Activated T-cell treated with anti-CD3 and anti-CD28 coated beads, Interleukin-2, amount 50 U/mL, for 24 hours (primary cell): ENCODE results near the gene RNU4-1.
"Not testable (repeated sequence)": the region's sequence is repeated elsewhere in the genome, so short reads cannot be mapped to it uniquely, and the experiment has no call there.

Source experiments
- DNase-seq: peaks from one replicate; pipeline ENCODE4 v3.0.0-alpha.2; 2020
- H3K27ac Mint-ChIP-seq: 2 replicates; pipeline ENCODE4 v1.8.0; 2020; ENCODE audit warnings: mild to moderate bottlenecking, mixed read lengths
- H3K27me3 Mint-ChIP-seq: 2 replicates; pipeline ENCODE4 v1.8.0; 2020; ENCODE audit warnings: mixed read lengths
- H3K36me3 Mint-ChIP-seq: 2 replicates; pipeline ENCODE4 v1.8.0; 2020; ENCODE audit warnings: low read depth, mixed read lengths
- H3K4me1 Mint-ChIP-seq: 2 replicates; pipeline ENCODE4 v1.8.0; 2020; ENCODE audit warnings: low read depth, mixed read lengths
- H3K4me3 Mint-ChIP-seq: 2 replicates; pipeline ENCODE4 v1.8.0; 2020; ENCODE audit warnings: mild to moderate bottlenecking, moderate library complexity, mixed read lengths
- H3K9me3 Mint-ChIP-seq: 2 replicates; pipeline ENCODE4 v1.8.0; 2020; ENCODE audit warnings: mixed read lengths

RNU4-1 gene

DNA sequence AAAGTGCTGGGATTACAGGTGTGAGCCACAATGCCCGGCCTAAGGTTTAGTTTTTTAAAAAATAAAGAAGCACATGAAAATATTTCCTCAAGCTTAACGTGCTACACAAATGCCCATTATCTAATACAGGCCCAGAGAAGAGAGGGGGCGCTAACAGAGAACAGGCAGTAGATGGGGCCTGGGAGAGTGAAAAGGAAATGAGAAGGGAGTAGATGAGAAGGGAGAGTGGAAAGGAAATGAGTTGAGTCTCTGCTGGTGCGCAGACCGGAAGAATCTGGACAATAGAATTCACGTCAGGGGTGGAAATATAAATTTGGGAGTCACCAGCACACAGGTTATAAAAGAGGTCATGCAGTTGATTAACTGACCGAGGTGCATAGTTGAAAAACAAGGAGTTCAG lies 38.2 kb downstream of the RNU4-1 start:
- no peaks in the 10 kb centered on the region for H3K9me3 Mint-ChIP-seq
- peaks cover 20% of the 10 kb centered on the region for H3K36me3 Mint-ChIP-seq
- no peak for DNase-seq
- no peaks in the 10 kb centered on the region for H3K27me3 Mint-ChIP-seq
- H3K4me1 Mint-ChIP-seq = peaks cover 82% of the 10 kb centered on the region
- H3K27ac Mint-ChIP-seq = peak overlapping the region; percentile 56
- H3K4me3 Mint-ChIP-seq = no peak overlapping the region

DNA sequence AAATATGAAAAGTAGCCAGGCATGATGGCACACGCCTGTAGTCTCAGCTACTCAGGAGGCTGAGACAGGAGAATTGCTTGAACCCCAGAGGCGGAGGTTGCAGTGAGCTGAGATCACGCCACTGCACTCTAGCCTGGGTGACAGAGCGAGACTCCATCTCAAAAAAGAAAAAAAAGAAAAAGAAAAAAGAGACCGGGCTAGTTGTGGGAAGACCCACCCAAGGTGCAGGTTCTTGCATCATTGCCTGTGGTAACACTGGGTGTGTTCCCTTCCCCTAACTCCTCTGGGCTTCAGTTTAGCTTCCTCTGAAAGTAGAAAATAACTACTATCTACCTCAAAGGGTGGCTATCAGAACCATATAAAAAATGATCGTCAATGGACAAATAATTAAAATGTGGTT lies 39.7 kb downstream of the RNU4-1 start:
- Mint-ChIP-seq H3K27ac (peak overlapping the region; percentile 87), H3K4me1 (peaks cover 85% of the 10 kb centered on the region), H3K4me3 (peak overlapping the region; percentile 48), H3K36me3 (peaks cover 17% of the 10 kb centered on the region)
- H3K9me3 Mint-ChIP-seq, H3K27me3 Mint-ChIP-seq, DNase-seq: not testable (repeated sequence)

DNA sequence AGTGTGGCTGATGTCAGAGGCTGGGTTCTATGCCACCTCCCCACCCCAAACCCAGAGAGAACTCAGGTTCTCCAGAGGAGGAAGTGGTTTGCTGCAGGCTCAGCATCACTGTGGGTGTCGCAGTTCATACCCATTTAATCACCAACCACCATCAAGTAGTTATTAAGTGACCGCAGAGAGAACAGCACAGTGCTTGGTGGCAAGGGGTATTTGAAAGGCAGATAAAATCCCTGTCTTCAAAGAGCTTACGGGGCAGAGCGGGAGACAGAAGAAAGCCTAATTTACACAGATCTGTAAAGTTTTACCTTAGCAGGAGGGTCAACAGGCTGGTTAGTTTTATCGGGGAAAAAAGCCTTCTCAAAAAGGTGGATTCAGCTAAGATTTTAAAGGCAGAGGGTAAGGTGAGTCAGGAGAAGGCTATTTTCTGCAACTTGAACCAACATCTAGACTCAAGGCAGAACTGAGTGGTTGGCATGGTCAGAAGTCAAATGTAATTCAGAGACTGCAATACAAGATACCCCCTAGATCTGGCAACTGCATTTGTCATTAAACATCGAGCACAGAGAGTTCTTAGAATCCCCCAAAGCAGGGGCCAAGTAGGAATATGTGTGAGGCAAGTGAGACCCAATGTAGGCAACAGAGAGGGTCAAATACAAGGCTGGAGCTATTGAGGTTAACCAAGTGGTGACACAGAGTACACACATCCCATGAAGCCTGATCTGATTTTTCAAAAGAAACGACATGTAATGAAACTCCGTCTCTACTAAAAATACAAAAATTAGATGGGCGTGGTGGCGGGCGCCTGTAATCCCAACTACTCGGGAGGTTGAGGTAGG lies 40.7 kb downstream of the RNU4-1 start:
- H3K4me3 Mint-ChIP-seq = peak overlapping the region; percentile 48
- no peaks in the 10 kb centered on the region for H3K27me3 Mint-ChIP-seq
- peak; percentile 69 for DNase-seq
- H3K4me1 Mint-ChIP-seq = peaks cover 85% of the 10 kb centered on the region
- peak overlapping the region; percentile 87 for H3K27ac Mint-ChIP-seq
- no peaks in the 10 kb centered on the region for H3K9me3 Mint-ChIP-seq
- peaks cover 20% of the 10 kb centered on the region for H3K36me3 Mint-ChIP-seq

DNA sequence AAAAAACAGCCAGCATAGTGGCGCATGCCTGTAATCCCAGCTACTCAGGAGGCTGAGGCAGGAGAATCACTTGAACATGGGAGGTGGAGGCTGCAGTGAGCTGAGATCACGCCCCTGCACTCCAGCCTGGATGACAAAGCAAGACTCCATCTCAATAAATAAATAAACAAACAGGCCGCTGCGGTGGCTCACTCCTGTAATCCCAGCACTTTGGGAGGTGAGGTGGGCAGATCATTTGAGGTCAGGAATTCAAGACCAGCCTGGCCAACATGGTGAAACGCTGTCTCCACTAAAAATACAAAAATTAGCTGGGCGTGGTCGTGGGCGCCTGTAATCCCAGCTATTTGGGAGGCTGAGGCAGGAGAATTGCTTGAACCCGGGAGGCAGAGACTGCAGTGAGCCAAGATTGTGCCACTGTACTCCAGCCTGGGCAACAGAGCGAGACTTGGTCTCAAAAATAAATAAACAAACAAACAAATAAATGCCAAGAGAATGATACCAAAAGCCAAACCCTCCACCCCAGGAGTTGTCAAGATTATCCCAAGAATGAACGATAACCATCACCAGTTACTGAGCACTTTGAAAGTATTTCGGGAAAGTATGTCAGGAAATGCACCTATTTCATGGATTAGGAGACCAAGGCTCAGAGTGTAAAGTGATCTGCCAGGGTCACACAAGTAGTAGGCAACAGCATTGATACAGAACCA lies 41.5 kb downstream of the RNU4-1 start:
- Mint-ChIP-seq H3K36me3 (peaks cover 20% of the 10 kb centered on the region), H3K4me3 (peak overlapping the region; percentile 48), H3K27ac (peak overlapping the region; percentile 87), H3K4me1 (peaks cover 83% of the 10 kb centered on the region)
- not testable (repeated sequence) for DNase-seq, H3K27me3 Mint-ChIP-seq, H3K9me3 Mint-ChIP-seq

DNA sequence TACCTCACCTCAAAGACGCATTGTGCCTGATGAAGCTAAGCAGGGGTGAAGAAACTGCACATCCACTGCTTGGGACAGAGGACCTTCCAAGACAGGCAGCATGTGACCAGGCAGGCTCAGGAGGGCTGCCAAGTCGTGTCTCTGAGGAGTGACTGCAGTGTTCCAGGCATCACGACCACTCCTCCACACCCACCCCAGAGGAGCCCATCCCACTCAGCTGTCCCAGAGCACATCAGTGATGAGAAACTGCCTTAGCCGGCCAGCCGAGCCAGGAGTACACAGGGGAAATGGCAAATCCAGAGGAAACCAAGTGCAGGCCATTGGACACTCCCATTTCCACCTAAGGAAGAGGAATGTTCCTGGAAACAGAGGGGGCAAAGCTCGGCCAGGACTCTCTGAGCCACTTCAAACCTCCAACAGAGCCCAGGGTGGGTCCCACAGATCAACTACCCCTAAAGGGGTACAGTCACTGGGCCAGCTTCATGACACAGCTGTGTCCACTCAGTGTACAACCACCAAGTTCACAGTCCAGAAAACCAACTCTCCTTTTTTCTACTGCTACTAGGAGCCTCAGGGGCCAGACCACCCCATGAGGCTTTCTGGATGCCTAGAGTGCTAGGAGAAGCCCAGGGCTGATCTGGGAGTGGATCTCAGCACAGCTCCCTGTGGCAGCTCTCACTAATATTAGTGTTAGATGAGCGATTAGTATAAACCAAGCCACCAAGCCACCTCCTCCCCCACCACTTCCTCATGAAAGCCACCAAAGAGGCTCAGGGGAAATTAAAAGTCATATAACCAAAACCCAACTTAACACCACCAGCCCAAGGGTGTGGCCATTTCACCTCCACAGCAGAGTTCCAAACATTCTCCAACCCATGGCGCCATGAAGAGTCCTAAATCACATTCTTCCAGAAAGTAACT lies 42.9 kb downstream of the RNU4-1 start:
- Mint-ChIP-seq H3K4me3 (peak overlapping the region; percentile 32), H3K27me3 (no peaks in the 10 kb centered on the region), H3K27ac (peak overlapping the region; percentile 86), H3K36me3 (peaks cover 14% of the 10 kb centered on the region), H3K4me1 (peaks cover 80% of the 10 kb centered on the region), H3K9me3 (no peaks in the 10 kb centered on the region)
- peak; percentile 48 for DNase-seq

DNA sequence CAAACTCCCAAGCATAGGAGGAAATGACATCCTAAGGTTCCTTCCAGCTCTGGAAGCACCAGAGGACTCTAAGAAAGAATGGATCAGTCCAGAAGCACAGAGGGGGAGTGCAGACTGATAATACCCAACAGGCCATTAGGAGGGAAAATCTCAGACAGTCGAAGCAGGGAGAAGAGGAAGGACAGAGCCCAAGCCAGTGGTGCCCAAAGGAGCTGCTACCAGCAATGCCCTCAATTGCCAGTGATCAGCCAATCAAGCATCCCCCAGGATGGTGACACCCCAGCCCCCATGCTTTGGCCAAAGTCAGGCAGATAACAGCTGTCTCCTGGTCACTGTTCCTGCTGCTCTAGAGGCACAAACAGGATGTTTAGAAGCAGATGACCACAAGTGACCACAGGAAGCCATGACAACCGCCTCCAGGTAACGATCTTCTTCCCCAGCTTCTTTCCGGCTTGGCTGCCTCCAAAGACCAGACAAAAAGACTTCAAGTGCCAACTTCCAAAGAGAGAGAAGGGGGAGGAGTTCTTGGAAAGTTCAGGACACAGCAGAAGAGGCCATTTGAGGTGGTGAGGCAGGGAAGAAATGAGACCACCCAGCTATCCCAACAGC lies 43.7 kb downstream of the RNU4-1 start:
- Mint-ChIP-seq H3K36me3 (peaks cover 13% of the 10 kb centered on the region), H3K27ac (peak overlapping the region; percentile 86), H3K27me3 (no peaks in the 10 kb centered on the region), H3K9me3 (no peaks in the 10 kb centered on the region), H3K4me1 (peaks cover 76% of the 10 kb centered on the region), H3K4me3 (peak overlapping the region; percentile 8)
- no peak for DNase-seq

DNA sequence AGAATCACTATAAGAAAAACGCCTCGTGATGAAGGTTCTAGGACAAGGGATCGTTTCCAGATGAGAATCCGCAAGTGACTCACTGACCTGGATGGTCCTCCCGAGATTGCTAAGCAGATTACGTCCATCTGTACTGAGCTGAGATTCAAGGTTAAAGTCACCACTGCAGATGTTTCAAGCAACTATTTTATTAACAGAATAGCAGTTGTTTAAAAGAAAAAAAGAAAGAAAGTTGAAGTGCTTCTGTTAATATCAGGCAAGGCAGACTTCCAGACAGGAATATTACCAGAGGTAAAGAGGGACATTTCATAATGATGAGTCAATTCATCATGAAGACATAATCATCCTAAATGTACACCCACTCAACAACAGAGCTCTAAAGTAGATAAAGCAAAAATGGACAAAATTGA lies 45.4 kb downstream of the RNU4-1 start:
- H3K4me1 Mint-ChIP-seq = peaks cover 74% of the 10 kb centered on the region
- peaks cover 13% of the 10 kb centered on the region for H3K36me3 Mint-ChIP-seq
- H3K4me3 Mint-ChIP-seq = no peak overlapping the region
- no peak for DNase-seq
- H3K27me3 Mint-ChIP-seq = no peaks in the 10 kb centered on the region
- no peaks in the 10 kb centered on the region for H3K9me3 Mint-ChIP-seq
- peak overlapping the region; percentile 37 for H3K27ac Mint-ChIP-seq

DNA sequence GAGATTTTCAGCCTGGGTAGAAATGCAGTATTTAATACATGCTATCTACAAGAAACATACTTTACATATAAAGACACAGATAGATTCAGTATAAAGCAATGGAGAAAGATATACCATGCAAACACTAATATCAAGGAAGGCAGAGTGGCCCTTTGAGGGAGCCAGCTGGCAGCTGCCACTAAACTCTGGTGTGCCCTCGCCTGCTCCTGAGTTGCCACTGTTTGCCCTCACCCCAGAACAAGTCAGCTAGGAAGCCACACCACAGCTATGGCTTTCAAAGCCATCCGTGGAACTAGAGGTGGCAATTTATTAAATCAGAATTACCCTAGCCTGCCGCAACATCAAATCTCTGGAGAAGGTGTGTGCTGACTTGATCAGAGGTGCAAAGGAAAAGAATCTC lies 45.9 kb downstream of the RNU4-1 start:
- no peak for DNase-seq
- Mint-ChIP-seq H3K27ac (peak overlapping the region; percentile 37), H3K36me3 (peaks cover 13% of the 10 kb centered on the region), H3K4me3 (no peak overlapping the region), H3K9me3 (no peaks in the 10 kb centered on the region), H3K4me1 (peaks cover 74% of the 10 kb centered on the region), H3K27me3 (no peaks in the 10 kb centered on the region)

DNA sequence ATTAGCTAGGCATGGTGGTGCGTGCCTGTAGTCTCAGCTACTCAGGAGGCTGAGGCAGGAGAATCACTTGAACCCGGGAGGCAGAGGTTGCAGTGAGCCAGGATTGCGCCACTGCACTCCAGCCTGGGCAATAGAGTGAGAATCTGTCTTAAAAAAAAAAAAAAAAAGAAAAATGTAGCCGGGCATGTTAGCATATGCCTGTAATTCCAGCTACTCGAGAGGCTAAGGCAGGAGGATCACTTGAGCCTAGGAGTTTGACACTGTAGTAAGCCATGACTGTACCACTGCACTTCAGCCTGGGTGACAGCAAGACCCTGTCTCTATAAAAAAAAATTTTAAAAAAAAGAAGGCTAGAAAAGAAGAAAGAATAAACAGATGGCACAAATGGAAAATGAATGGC lies 46.3 kb downstream of the RNU4-1 start:
- H3K9me3 Mint-ChIP-seq, H3K4me3 Mint-ChIP-seq, H3K27me3 Mint-ChIP-seq, DNase-seq, H3K27ac Mint-ChIP-seq: not testable (repeated sequence)
- Mint-ChIP-seq H3K36me3 (peaks cover 13% of the 10 kb centered on the region), H3K4me1 (peaks cover 74% of the 10 kb centered on the region)
